Smooth muscle cell (in vitro differentiated cells): ENCODE measurements around the gene OR2AK2. TPM values are rescaled to one million over a fixed set of nuclear protein-coding genes. Genes with fewer than 3 reads are reported as not detected.

Source experiments
- DNase-seq: peaks from one replicate; lab custom pipeline; 2025; ENCODE audit not compliant: unreplicated experiment; lab: John Stamatoyannopoulos, UW
- H2AFZ ChIP-seq: fragments of 200-600 bp; sonication (generic); 2 replicates; pipeline ENCODE4 v1.6.0; 2016; ENCODE audit warnings: antibody characterized with exemption, low read depth, mild to moderate bottlenecking
- H3F3A ChIP-seq: fragments of 200-600 bp; sonication (generic); 2 replicates; pipeline ENCODE4 v1.6.0; 2017; ENCODE audit warnings: antibody characterized with exemption, low read depth
- H3K27ac ChIP-seq: fragments of 200-600 bp; sonication (generic); 2 replicates; pipeline ENCODE4 v1.5.1; 2016; ENCODE audit warnings: low read depth, mild to moderate bottlenecking
- H3K27me3 ChIP-seq: fragments of 200-600 bp; sonication (generic); 2 replicates; pipeline ENCODE4 v1.6.1; 2016; ENCODE audit warnings: low read depth, mild to moderate bottlenecking
- H3K36me3 ChIP-seq: fragments of 200-600 bp; sonication (generic); 2 replicates; pipeline ENCODE4 v1.5.1; 2016; ENCODE audit warnings: low read depth
- H3K4me1 ChIP-seq: fragments of 200-600 bp; sonication (generic); 2 replicates; pipeline ENCODE4 v1.5.1; 2016; ENCODE audit warnings: low read depth
- H3K4me2 ChIP-seq: fragments of 200-600 bp; sonication (generic); 2 replicates; pipeline ENCODE4 v1.6.0; 2016; ENCODE audit warnings: mild to moderate bottlenecking
- H3K4me3 ChIP-seq: fragments of 200-600 bp; sonication (generic); 2 replicates; pipeline ENCODE4 v1.5.1; 2016; ENCODE audit warnings: mild to moderate bottlenecking
- H3K79me2 ChIP-seq: fragments of 200-600 bp; sonication (generic); 2 replicates; pipeline ENCODE4 v1.6.0; 2016; ENCODE audit warnings: low read depth, mild to moderate bottlenecking
- H3K9ac ChIP-seq: fragments of 200-600 bp; sonication (generic); 2 replicates; pipeline ENCODE4 v1.6.0; 2016; ENCODE audit warnings: low read depth
- H3K9me3 ChIP-seq: fragments of 200-600 bp; sonication (generic); replicated peaks from 2 replicates; pipeline ENCODE4 v1.5.1; 2016; ENCODE audit warnings: low read depth
- H4K20me1 ChIP-seq: fragments of 200-600 bp; sonication (generic); 2 replicates; pipeline ENCODE4 v1.6.0; 2016; ENCODE audit warnings: low read depth
- WGBS: methylation state at CpG from one replicate; pipeline ENCODE4 v1.1.7; 2016; ENCODE audit warnings: low lambda C conversion rate; 5-methylcytosine and 5-hydroxymethylcytosine counted together
- polyA plus RNA-seq: library from polyadenylated mRNA; unstranded; fragments of >200 nt; fragmentation: Nextera tagmentation; extraction: Ambion mirVana; gene quantifications from 2 replicates; pipeline ENCODE4 v1.2.1, GENCODE V29; 2016
- total RNA-seq: library from RNA; depleted of rRNA; stranded (reverse); fragments of >200 nt; gene quantifications from 2 replicates; pipeline ENCODE4 v1.2.3, GENCODE V29; 2014
- TF ChIP-seq, protein P1 (sequence below): fragments of 200-600 bp; sonication (generic); IDR thresholded peaks from 2 replicates; pipeline ENCODE4 v1.5.1; 2017; ENCODE audit warnings: borderline replicate concordance, mild to moderate bottlenecking, antibody characterized with exemption; ENCODE audit not compliant: insufficient read depth, poor library complexity, severe bottlenecking

OR2AK2 gene
- total and polyA plus RNA-seq, 2 experiments from 2014 or later = not detected

DNA sequence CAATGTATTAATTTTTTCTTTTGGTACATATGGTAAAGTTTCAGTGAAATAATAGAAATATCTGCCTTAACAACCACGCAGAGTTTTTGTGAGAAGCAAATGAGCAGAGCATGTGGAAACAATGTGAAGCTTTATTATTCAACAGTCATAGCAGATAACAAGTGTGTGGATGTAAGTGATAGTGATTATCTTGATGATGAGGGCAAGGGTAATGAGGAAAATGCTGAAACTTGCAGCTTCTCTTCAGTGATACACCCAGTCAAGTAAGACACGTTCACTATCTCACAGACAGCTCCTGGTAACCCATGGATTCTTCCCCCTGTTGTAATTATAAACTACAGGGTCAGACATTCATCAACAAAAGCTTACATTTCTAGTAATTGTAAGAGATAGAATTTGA, 33.8 kb downstream of the OR2AK2 start:
- H3K79me2 ChIP-seq = no peaks in the 10 kb centered on the region
- H3F3A ChIP-seq = no peaks in the 10 kb centered on the region
- H3K9me3 ChIP-seq = peaks cover 7% of the 10 kb centered on the region
- H3K4me2 ChIP-seq = no peak overlapping the region
- no peaks in the 10 kb centered on the region for H4K20me1 ChIP-seq
- DNase-seq = no peak
- H3K27ac ChIP-seq = no peak overlapping the region
- no peak overlapping the region for H3K4me3 ChIP-seq
- no peak overlapping the region for H2AFZ ChIP-seq
- 29% methylated on average over 2 of the region's 2 CpGs for WGBS
- H3K9ac ChIP-seq = no peak overlapping the region
- TF ChIP-seq, protein P1, sequence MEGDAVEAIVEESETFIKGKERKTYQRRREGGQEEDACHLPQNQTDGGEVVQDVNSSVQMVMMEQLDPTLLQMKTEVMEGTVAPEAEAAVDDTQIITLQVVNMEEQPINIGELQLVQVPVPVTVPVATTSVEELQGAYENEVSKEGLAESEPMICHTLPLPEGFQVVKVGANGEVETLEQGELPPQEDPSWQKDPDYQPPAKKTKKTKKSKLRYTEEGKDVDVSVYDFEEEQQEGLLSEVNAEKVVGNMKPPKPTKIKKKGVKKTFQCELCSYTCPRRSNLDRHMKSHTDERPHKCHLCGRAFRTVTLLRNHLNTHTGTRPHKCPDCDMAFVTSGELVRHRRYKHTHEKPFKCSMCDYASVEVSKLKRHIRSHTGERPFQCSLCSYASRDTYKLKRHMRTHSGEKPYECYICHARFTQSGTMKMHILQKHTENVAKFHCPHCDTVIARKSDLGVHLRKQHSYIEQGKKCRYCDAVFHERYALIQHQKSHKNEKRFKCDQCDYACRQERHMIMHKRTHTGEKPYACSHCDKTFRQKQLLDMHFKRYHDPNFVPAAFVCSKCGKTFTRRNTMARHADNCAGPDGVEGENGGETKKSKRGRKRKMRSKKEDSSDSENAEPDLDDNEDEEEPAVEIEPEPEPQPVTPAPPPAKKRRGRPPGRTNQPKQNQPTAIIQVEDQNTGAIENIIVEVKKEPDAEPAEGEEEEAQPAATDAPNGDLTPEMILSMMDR = no peak
- no peaks in the 10 kb centered on the region for H3K36me3 ChIP-seq
- no peaks in the 10 kb centered on the region for H3K27me3 ChIP-seq
- H3K4me1 ChIP-seq = no peaks in the 10 kb centered on the region

DNA sequence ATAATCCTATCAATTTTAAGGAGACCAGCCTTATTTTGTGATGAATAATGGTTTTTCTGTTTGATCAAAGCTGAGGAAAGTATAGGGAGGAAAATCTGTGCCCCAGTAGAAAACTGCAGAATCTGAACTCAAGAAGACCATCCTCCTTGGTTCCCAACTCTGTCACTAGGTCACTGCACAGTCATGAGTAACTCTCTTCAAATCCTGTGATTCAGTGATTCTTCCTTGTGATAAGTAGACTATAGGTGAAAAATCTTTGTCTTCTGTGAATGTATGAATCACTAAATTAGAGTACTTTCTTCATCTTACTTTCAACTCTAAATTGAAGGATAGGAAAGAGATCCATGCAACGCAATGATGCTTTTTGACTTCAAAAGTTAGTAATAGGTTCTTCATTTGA, 35.1 kb downstream of the OR2AK2 start:
- WGBS = 68% methylated on average over 1 of the region's 1 CpG
- Histone ChIP-seq H3K4me1 (no peaks in the 10 kb centered on the region), H3K79me2 (no peaks in the 10 kb centered on the region), H3K4me2 (no peak overlapping the region), H2AFZ (no peak overlapping the region), H3F3A (no peaks in the 10 kb centered on the region), H3K9me3 (peaks cover 11% of the 10 kb centered on the region), H3K27me3 (no peaks in the 10 kb centered on the region), H3K4me3 (no peak overlapping the region), H3K27ac (no peak overlapping the region), H3K9ac (no peak overlapping the region), H4K20me1 (no peaks in the 10 kb centered on the region), H3K36me3 (no peaks in the 10 kb centered on the region)
- TF ChIP-seq, protein P1 = no peak
- DNase-seq = no peak

DNA sequence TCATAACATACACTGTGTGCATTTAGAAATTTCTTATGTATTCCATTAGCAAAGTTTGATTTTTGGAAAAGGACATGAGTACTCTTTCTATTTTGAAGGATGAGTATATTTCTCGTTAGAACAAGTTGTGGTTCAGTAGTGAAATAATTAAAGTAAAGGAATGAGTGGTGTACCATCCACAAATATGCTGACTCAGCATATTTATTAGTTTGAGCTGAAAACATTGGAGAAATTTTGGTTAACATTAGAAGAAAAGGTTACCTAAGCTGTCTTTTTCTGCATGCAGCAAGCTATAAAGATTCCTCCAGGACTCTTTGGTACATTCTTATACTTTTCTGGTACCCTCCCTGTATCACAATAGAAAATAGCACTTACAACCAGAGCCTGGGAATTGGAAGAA, 42.7 kb downstream of the OR2AK2 start:
- no peaks in the 10 kb centered on the region for H3K4me1 ChIP-seq
- H3K79me2 ChIP-seq = no peaks in the 10 kb centered on the region
- no peak overlapping the region for H3K27ac ChIP-seq
- H3K36me3 ChIP-seq = no peaks in the 10 kb centered on the region
- no peak for DNase-seq
- H3K4me3 ChIP-seq = no peak overlapping the region
- no peak overlapping the region for H3K4me2 ChIP-seq
- WGBS = 31% methylated on average over 1 of the region's 1 CpG
- TF ChIP-seq, protein P1 = no peak
- H3K9me3 ChIP-seq = peaks cover 17% of the 10 kb centered on the region
- no peaks in the 10 kb centered on the region for H4K20me1 ChIP-seq
- H3K9ac ChIP-seq = no peak overlapping the region
- no peaks in the 10 kb centered on the region for H3K27me3 ChIP-seq
- H2AFZ ChIP-seq = no peak overlapping the region
- no peaks in the 10 kb centered on the region for H3F3A ChIP-seq

DNA sequence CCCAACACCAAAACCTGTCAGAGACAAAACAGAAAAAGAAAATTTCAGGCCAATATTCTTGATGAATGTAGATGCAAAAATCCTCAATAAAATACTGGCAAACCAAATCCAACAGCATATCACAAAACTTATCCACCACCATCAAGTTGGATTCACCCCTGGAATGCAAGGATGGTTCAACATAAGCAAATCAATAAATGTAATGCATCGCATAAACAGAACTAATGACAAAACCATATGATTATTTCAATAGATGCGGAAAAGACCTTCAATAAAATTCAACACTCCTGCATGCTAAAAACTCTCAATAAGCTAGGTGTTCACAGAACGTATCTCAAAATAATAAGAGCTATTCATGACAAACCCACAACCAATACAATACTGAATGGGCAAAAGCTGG, 44.6 kb downstream of the OR2AK2 start:
- TF ChIP-seq, protein P1 = no peak
- no peak for DNase-seq

More for the DNA sequence above, 44.6 kb downstream of the OR2AK2 start:
- H3K4me3 ChIP-seq = no peak overlapping the region
- no peaks in the 10 kb centered on the region for H3K4me1 ChIP-seq
- no peak overlapping the region for H3K9ac ChIP-seq
- WGBS = 68% methylated on average over 3 of the region's 3 CpGs
- H3K79me2 ChIP-seq = no peaks in the 10 kb centered on the region
- peaks cover 19% of the 10 kb centered on the region for H3K9me3 ChIP-seq
- no peak overlapping the region for H3K27ac ChIP-seq
- H3K36me3 ChIP-seq = no peaks in the 10 kb centered on the region
- no peak overlapping the region for H2AFZ ChIP-seq
- no peaks in the 10 kb centered on the region for H3K27me3 ChIP-seq
- no peak overlapping the region for H3K4me2 ChIP-seq
- H3F3A ChIP-seq = no peaks in the 10 kb centered on the region
- H4K20me1 ChIP-seq = no peaks in the 10 kb centered on the region
